ENCODE measurements around the gene DLG5.

Gene DLG5

GRCh38 chr10:77842652-77843212, 83.8 kb downstream of the DLG5 start:
- TF ChIP-seq ZBTB7A (IDR thresholded peaks at IDR 0.05; ENCODE audit: low read depth) (0 out of 2 replicates have a peak, but pooled peaks have one; percentile 24), TCF12 (IDR thresholded peaks at IDR 0.05; ENCODE audit: low read depth) (no peak)

- peak; percentile 68; the same call in 1 of the 2 replicates for TF ChIP-seq FOXM1 (IDR thresholded peaks at IDR 0.05; ENCODE audit: borderline replicate concordance, low read depth)
- peak; percentile 62; the same call in 1 of the 2 replicates for TF ChIP-seq ZBTB7A (IDR thresholded peaks at IDR 0.05; ENCODE audit: low read depth)
- peak; percentile 91 for TF ChIP-seq EP300 (IDR thresholded peaks at IDR 0.05; ENCODE audit: borderline replicate concordance)
- peak; percentile 20; the same call in 1 of the 2 replicates for TF ChIP-seq CEBPB (IDR thresholded peaks at IDR 0.05)
- TF ChIP-seq, protein P1, sequence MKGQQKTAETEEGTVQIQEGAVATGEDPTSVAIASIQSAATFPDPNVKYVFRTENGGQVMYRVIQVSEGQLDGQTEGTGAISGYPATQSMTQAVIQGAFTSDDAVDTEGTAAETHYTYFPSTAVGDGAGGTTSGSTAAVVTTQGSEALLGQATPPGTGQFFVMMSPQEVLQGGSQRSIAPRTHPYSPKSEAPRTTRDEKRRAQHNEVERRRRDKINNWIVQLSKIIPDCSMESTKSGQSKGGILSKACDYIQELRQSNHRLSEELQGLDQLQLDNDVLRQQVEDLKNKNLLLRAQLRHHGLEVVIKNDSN (IDR thresholded peaks at IDR 0.05) = no peak
- no peak for TF ChIP-seq TAF1 (IDR thresholded peaks at IDR 0.05; ENCODE audit: low read depth)
- no peak for TF ChIP-seq CREB1 (IDR thresholded peaks at IDR 0.05; ENCODE audit: low read depth)
- no peak for TF ChIP-seq REST (IDR thresholded peaks at IDR 0.05; ENCODE audit: low read depth)
- peak; percentile 66; the same call in 1 of the 2 replicates for TF ChIP-seq MAX (IDR thresholded peaks at IDR 0.05)
- TF ChIP-seq RAD21 (IDR thresholded peaks at IDR 0.05; ENCODE audit: low read depth) = peak; percentile 12; the same call in 1 of the 2 replicates
- TF ChIP-seq NFIC (IDR thresholded peaks at IDR 0.05) = peak; percentile 82
- peak; percentile 92 for TF ChIP-seq TCF12 (IDR thresholded peaks at IDR 0.05; ENCODE audit: low read depth)
- TF ChIP-seq YY1 (IDR thresholded peaks at IDR 0.05; ENCODE audit: low read depth) = peak; percentile 61; the same call in 1 of the 2 replicates
- TF ChIP-seq EGR1 (IDR thresholded peaks at IDR 0.05) = no peak
- TF ChIP-seq TEAD4 (IDR thresholded peaks at IDR 0.05) = peak; percentile 72
Measured at GRCh38 chr10:77841711-77842375, 84.7 kb downstream of the DLG5 start.

DNA sequence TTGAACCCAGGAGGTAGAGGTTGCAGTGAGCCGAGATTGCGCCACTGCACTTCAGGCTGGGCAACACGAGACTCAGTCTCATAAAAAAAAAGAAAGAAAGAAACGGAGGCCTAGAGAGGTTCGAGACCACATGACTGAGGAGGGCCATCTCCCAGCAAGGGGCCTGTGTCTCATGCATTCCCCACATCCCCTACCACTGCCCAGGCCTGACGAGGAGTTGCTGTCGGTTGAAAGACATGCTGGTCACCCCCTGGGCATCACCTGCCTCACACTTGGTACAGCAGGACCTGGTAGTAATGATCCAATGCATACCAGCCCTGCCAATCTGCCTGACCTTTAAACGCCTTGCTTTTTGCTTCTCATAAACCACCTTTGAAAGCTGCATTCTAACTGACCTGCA, 85.9 kb downstream of the DLG5 start:
- TF ChIP-seq FOXM1 (IDR thresholded peaks at IDR 0.05; ENCODE audit: borderline replicate concordance, low read depth) (no peak), MAX (IDR thresholded peaks at IDR 0.05) (no peak), RAD21 (IDR thresholded peaks at IDR 0.05; ENCODE audit: low read depth) (no peak), TCF12 (IDR thresholded peaks at IDR 0.05; ENCODE audit: low read depth) (no peak), EGR1 (IDR thresholded peaks at IDR 0.05) (no peak), TAF1 (IDR thresholded peaks at IDR 0.05; ENCODE audit: low read depth) (no peak), ZBTB7A (IDR thresholded peaks at IDR 0.05; ENCODE audit: low read depth) (no peak), EP300 (IDR thresholded peaks at IDR 0.05; ENCODE audit: borderline replicate concordance) (no peak), REST (IDR thresholded peaks at IDR 0.05; ENCODE audit: low read depth) (no peak)
- TF ChIP-seq, protein P1 (IDR thresholded peaks at IDR 0.05) = no peak

GRCh38 chr10:77837925-77838595, 88.5 kb downstream of the DLG5 start:
- TF ChIP-seq NFIC (IDR thresholded peaks at IDR 0.05) (0 out of 2 replicates have a peak, but pooled peaks have one; percentile 4), EP300 (IDR thresholded peaks at IDR 0.05; ENCODE audit: borderline replicate concordance) (no peak)

DNA sequence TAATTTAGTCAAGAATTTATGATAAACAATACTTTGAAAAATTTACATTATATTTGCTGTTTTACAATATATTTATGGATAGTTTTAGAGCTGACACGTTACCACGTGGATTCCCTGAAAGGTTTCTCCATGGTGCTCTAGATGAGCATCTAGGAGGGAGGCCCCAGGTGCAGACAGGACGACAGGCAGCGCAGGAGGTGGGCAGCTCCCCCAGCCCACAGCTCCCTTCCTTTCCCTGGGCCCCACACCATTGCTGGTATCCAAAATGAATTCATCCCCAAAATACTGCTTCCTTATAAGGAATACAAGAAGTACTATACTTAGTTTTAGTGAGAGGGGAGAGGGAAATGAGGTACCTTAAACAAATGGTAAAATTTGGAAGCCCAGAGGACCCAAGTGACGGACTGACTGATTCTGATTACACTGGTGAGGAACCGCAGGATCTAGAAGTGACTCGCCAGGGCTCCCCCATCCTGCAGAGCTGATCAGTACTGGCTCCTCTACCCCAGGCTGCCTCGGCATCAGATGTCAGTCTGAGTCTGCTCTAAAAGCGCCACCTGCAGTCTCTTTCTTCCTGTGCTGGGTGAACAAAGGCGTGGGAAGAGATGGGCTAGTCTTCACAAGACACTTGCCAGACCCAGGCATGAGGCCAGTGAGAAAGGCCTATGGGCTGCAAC, 89.2 kb downstream of the DLG5 start:
- TF ChIP-seq TAF1 (IDR thresholded peaks at IDR 0.05; ENCODE audit: low read depth) = no peak
- TF ChIP-seq TCF12 (IDR thresholded peaks at IDR 0.05; ENCODE audit: low read depth) = peak; percentile 52; the same call in 1 of the 2 replicates
- TF ChIP-seq ZBTB7A (IDR thresholded peaks at IDR 0.05; ENCODE audit: low read depth) = 0 out of 2 replicates have a peak, but pooled peaks have one; percentile 14
- peak; percentile 69; the same call in 1 of the 2 replicates for TF ChIP-seq EP300 (IDR thresholded peaks at IDR 0.05; ENCODE audit: borderline replicate concordance)
- TF ChIP-seq NFIC (IDR thresholded peaks at IDR 0.05) = peak; percentile 49; the same call in 1 of the 2 replicates
- no peak for TF ChIP-seq TEAD4 (IDR thresholded peaks at IDR 0.05)
- TF ChIP-seq RAD21 (IDR thresholded peaks at IDR 0.05; ENCODE audit: low read depth) = peak; percentile 69
- TF ChIP-seq MAX (IDR thresholded peaks at IDR 0.05) = no peak; the same call in 1 of the 2 replicates
